ENCODE measurements around the gene MICAL3.

DNA sequence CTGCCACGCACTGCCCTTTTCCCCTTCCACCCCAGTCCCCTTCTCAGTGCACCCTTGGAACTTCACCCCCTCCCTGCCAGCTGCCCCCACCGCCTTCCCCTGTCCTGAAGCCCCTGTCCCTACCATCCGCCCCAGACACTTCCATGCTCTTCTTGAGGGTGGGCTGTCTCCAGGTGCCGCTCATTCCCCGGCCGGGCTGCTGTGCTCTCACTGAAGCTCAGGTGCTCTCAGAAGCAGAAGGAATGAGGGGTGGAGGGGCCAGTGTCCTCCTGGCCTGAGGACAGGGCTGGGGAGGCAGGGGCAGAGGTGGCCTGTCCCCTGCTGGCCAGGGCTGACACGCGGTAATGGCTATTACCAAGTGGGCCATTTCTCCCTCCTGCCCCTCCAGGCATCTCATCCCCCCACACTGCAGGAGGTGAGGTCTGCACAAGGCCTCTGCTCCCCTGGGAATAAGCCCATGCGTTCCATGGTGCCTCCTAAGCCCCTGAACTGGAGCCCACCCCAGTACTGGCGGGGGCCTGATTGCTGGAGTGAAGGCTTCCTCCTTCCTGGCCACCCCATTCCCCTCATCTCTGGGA, 243.5 kb downstream of the MICAL3 start:
- no peak for TF ChIP-seq EP300 (conservative IDR thresholded peaks at IDR 0.05; ENCODE audit: poor library complexity, severe bottlenecking)
- no peak for TF ChIP-seq POLR2AphosphoS5 (IDR thresholded peaks at IDR 0.05)
- TF ChIP-seq, protein P1, sequence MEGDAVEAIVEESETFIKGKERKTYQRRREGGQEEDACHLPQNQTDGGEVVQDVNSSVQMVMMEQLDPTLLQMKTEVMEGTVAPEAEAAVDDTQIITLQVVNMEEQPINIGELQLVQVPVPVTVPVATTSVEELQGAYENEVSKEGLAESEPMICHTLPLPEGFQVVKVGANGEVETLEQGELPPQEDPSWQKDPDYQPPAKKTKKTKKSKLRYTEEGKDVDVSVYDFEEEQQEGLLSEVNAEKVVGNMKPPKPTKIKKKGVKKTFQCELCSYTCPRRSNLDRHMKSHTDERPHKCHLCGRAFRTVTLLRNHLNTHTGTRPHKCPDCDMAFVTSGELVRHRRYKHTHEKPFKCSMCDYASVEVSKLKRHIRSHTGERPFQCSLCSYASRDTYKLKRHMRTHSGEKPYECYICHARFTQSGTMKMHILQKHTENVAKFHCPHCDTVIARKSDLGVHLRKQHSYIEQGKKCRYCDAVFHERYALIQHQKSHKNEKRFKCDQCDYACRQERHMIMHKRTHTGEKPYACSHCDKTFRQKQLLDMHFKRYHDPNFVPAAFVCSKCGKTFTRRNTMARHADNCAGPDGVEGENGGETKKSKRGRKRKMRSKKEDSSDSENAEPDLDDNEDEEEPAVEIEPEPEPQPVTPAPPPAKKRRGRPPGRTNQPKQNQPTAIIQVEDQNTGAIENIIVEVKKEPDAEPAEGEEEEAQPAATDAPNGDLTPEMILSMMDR (IDR thresholded peaks at IDR 0.05; ENCODE audit: poor library complexity, severe bottlenecking), result no peak
- TF ChIP-seq RAD21 (conservative IDR thresholded peaks at IDR 0.05), result no peak
- TF ChIP-seq, protein P2, sequence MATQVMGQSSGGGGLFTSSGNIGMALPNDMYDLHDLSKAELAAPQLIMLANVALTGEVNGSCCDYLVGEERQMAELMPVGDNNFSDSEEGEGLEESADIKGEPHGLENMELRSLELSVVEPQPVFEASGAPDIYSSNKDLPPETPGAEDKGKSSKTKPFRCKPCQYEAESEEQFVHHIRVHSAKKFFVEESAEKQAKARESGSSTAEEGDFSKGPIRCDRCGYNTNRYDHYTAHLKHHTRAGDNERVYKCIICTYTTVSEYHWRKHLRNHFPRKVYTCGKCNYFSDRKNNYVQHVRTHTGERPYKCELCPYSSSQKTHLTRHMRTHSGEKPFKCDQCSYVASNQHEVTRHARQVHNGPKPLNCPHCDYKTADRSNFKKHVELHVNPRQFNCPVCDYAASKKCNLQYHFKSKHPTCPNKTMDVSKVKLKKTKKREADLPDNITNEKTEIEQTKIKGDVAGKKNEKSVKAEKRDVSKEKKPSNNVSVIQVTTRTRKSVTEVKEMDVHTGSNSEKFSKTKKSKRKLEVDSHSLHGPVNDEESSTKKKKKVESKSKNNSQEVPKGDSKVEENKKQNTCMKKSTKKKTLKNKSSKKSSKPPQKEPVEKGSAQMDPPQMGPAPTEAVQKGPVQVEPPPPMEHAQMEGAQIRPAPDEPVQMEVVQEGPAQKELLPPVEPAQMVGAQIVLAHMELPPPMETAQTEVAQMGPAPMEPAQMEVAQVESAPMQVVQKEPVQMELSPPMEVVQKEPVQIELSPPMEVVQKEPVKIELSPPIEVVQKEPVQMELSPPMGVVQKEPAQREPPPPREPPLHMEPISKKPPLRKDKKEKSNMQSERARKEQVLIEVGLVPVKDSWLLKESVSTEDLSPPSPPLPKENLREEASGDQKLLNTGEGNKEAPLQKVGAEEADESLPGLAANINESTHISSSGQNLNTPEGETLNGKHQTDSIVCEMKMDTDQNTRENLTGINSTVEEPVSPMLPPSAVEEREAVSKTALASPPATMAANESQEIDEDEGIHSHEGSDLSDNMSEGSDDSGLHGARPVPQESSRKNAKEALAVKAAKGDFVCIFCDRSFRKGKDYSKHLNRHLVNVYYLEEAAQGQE (IDR thresholded peaks at IDR 0.05; ENCODE audit: borderline replicate concordance), result no peak
- no peak for TF ChIP-seq EZH2 (IDR thresholded peaks at IDR 0.05; ENCODE audit: borderline replicate concordance, insufficient read depth, low read length, poor library complexity, severe bottlenecking)

Measured in neural cell (in vitro differentiated cells).